Fibroblast of pulmonary artery (primary cell): ENCODE data around the gene ETFB.

Experiments
- DNase-seq: peaks from one replicate; pipeline ENCODE4 v3.0.0-alpha.2; 2010; ENCODE audit warnings: low read depth
- H3K4me3 ChIP-seq: replicated peaks from 2 replicates; pipeline ENCODE4 v1.5.1; 2011; ENCODE audit warnings: low read depth, mild to moderate bottlenecking, control low read depth, low read length, moderate library complexity
- CTCF ChIP-seq: IDR thresholded peaks from 2 replicates; pipeline ENCODE4 v1.5.1; 2011; ENCODE audit warnings: mild to moderate bottlenecking, control low read depth, low read length, inconsistent platforms; ENCODE audit errors: missing control alignments

ETFB gene

GRCh38 chr19:51357952-51358351 lies 8.2 kb downstream of the ETFB start:
- DNase-seq: no peak

GRCh38 chr19:51356159-51356801 lies 9.9 kb downstream of the ETFB start:
- TF ChIP-seq CTCF: no peak
- no peak overlapping the region for H3K4me3 ChIP-seq
- no peak for DNase-seq

More at GRCh38 chr19:51357952-51358351, 8.2 kb downstream of the ETFB start:
- TF ChIP-seq CTCF: no peak
- no peak overlapping the region for H3K4me3 ChIP-seq

- TF ChIP-seq CTCF: no peak
- DNase-seq: peak; percentile 60
- no peak overlapping the region for H3K4me3 ChIP-seq
These were observed 11.4 kb downstream of the ETFB start for GRCh38 chr19:51354742-51355148.

- TF ChIP-seq CTCF: no peak
- DNase-seq: no peak
- H3K4me3 ChIP-seq: no peak overlapping the region
These were observed 12.0 kb downstream of the ETFB start for GRCh38 chr19:51354103-51354741.

- no peak overlapping the region for H3K4me3 ChIP-seq
- TF ChIP-seq CTCF: no peak
- no peak for DNase-seq
These were observed 13.3 kb downstream of the ETFB start for GRCh38 chr19:51352783-51353360.

GRCh38 chr19:51351266-51351990 lies 14.8 kb downstream of the ETFB start:
- no peak for TF ChIP-seq CTCF
- DNase-seq: no peak
- H3K4me3 ChIP-seq: no peak overlapping the region
